Measurements from ENCODE around the gene DDAH1.
"Not testable (repeated sequence)": the region's sequence is repeated elsewhere in the genome, so short reads cannot be mapped to it uniquely, and the experiment has no call there.

The DDAH1 gene

GRCh38 chr1:85356130-85356529 is 108.8 kb downstream of the DDAH1 start:
- no peak for DNase-seq

- DNase-seq = no peak
Measured at GRCh38 chr1:85352055-85352454, 112.9 kb downstream of the DDAH1 start.

- DNase-seq = no peak
Measured at GRCh38 chr1:85351202-85351828, 113.6 kb downstream of the DDAH1 start.

GRCh38 chr1:85349224-85349623 is 115.7 kb downstream of the DDAH1 start:
- DNase-seq = no peak

- DNase-seq = no peak
Measured at GRCh38 chr1:85347908-85348307, 117.1 kb downstream of the DDAH1 start.

GRCh38 chr1:85347275-85347674 is 117.7 kb downstream of the DDAH1 start:
- not testable (repeated sequence) for DNase-seq

- no peak for DNase-seq
Measured at GRCh38 chr1:85344256-85344694, 120.7 kb downstream of the DDAH1 start.

GRCh38 chr1:85343612-85344255 is 121.2 kb downstream of the DDAH1 start:
- DNase-seq = no peak

GRCh38 chr1:85343213-85343611 is 121.7 kb downstream of the DDAH1 start:
- no peak for DNase-seq

GRCh38 chr1:85342207-85342606 is 122.8 kb downstream of the DDAH1 start:
- no peak for DNase-seq

- no peak for DNase-seq
Measured at GRCh38 chr1:85340427-85340826, 124.5 kb downstream of the DDAH1 start.

GRCh38 chr1:85339656-85340399 is 125.1 kb downstream of the DDAH1 start:
- no peak for DNase-seq

- no peak for DNase-seq
Measured at GRCh38 chr1:85339089-85339488, 125.9 kb downstream of the DDAH1 start.

GRCh38 chr1:85334962-85335361 is 130.0 kb downstream of the DDAH1 start:
- no peak for DNase-seq

- DNase-seq = no peak
Measured at GRCh38 chr1:85333186-85333585, 131.8 kb downstream of the DDAH1 start.

GRCh38 chr1:85332575-85332974 is 132.4 kb downstream of the DDAH1 start:
- no peak for DNase-seq

- no peak for DNase-seq
Measured at GRCh38 chr1:85330711-85331290, 134.2 kb downstream of the DDAH1 start.

GRCh38 chr1:85330214-85330631 is 134.7 kb downstream of the DDAH1 start:
- DNase-seq = no peak

- DNase-seq = no peak
Measured at GRCh38 chr1:85328713-85329397, 136.1 kb downstream of the DDAH1 start.

GRCh38 chr1:85327759-85328158 is 137.2 kb downstream of the DDAH1 start:
- no peak for DNase-seq

GRCh38 chr1:85326851-85327250 is 138.1 kb downstream of the DDAH1 start:
- DNase-seq = no peak

GRCh38 chr1:85326336-85326735 is 138.6 kb downstream of the DDAH1 start:
- no peak for DNase-seq

- DNase-seq = no peak
Measured at GRCh38 chr1:85325920-85326319, 139.0 kb downstream of the DDAH1 start.

Data from hippocampal formation (tissue), 2 donors.